Hematopoietic multipotent progenitor cell treated with erythropoietin and hydrocortisone succinate and interleukin-3 and kit ligand, for 8 days (in vitro differentiated cells): ENCODE measurements around the gene MCTP1.

ENCODE experiments used
- DNase-seq: peaks from one replicate; pipeline ENCODE4 v3.0.0-alpha.2; 2015

MCTP1 gene

GRCh38 chr5:94928891-94929290 is 356.0 kb downstream of the MCTP1 start:
- DNase-seq, result no peak

DNA sequence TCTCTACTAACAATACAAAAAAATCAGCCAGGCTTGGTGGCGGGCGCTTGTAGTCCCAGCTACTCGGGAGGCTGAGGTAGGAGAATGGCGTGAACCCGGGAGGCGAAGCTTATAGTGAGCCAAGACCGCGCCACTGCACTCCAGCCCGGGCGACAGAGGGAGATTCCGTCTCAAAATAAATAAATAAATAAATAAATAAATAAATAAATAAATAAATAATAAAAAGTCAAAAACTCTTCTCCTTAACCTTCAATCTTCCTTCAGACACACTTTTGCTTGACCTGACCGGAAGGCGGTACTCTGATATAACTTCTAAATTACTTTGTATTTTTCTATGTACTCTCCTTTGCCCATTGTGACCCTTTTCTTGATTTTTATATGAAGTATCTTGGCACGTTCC is 364.3 kb downstream of the MCTP1 start:
- no peak for DNase-seq

GRCh38 chr5:94916619-94917018 is 368.3 kb downstream of the MCTP1 start:
- no peak for DNase-seq

DNA sequence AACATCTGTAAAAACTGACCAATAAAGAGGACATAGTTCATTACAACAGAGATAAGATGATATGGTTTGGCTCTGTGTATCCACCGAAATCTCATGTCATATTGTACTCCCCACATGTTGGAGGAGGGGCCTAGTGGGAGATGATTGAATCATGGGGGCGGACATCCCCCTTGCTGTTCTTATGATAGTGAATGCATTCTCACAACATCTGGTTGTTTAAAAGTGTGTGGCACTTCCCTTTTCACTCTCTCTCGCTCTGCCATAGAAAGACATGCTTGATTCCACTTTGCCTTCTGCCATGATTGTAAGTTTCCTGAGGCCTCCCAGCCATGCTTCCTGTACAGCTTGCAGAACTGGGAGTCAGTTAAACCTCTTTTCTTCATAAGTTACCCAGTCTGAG is 373.6 kb downstream of the MCTP1 start:
- DNase-seq, result peak; percentile 43

- peak; percentile 67 for DNase-seq
Measured at GRCh38 chr5:94910721-94911120, 374.2 kb downstream of the MCTP1 start.

- DNase-seq, result peak; percentile 61
Measured at GRCh38 chr5:94908889-94909480, 375.9 kb downstream of the MCTP1 start.

- DNase-seq, result no peak
Measured at GRCh38 chr5:94906750-94907149, 378.1 kb downstream of the MCTP1 start.

DNA sequence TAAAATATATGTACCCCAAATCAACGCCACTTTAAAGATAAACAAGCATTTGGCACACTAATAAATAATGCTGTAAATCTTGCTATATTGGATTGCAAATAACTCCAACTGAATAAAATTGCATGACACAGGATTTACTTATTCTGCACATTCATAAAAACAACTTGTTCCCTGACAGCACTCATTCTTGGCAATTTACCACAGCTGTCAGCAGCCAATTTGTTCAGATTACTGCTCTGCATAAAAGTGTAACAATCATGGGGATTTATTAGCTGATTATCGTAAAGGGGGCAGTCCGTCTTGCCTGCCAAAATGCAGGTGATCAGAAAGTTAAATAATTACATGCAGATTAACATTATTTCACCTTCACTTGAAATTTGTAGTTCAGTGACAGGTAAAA is 381.2 kb downstream of the MCTP1 start:
- DNase-seq, result no peak

GRCh38 chr5:94901191-94901979 is 383.5 kb downstream of the MCTP1 start:
- DNase-seq, result no peak

DNA sequence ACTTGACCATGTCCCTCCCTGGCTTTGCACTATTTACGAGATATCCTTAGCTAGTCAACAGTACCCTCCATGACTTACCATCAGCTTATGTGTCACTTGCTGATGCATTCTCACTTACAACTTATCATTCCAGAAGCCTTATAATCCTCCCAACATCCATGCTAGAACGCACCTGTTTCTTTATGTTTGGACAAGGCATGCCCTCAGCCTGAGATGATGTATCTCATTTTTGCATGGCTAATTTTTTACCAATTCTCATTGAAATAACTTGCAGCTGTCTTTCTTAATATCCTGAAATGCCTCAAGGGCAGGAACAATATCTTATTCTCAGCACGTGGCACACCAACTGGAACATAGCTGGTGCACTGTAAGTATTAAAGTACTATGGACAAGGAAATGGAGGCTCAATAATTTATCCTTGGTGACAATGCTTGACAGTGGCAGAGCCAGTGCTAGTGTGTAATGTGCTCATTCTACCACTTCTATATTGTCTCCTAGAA is 384.8 kb downstream of the MCTP1 start:
- no peak for DNase-seq

- DNase-seq, result peak; percentile 20
Measured at GRCh38 chr5:94893412-94894135, 391.3 kb downstream of the MCTP1 start.

- DNase-seq, result no peak
Measured at GRCh38 chr5:94891972-94892371, 392.9 kb downstream of the MCTP1 start.

GRCh38 chr5:94891565-94891964 is 393.3 kb downstream of the MCTP1 start:
- DNase-seq, result no peak

GRCh38 chr5:94890907-94891306 is 394.0 kb downstream of the MCTP1 start:
- no peak for DNase-seq

- DNase-seq, result no peak
Measured at GRCh38 chr5:94888674-94889073, 396.2 kb downstream of the MCTP1 start.

GRCh38 chr5:94885931-94886330 is 399.0 kb downstream of the MCTP1 start:
- DNase-seq, result no peak

GRCh38 chr5:94884311-94884710 is 400.6 kb downstream of the MCTP1 start:
- no peak for DNase-seq

GRCh38 chr5:94872526-94872925 is 412.4 kb downstream of the MCTP1 start:
- DNase-seq, result no peak

DNA sequence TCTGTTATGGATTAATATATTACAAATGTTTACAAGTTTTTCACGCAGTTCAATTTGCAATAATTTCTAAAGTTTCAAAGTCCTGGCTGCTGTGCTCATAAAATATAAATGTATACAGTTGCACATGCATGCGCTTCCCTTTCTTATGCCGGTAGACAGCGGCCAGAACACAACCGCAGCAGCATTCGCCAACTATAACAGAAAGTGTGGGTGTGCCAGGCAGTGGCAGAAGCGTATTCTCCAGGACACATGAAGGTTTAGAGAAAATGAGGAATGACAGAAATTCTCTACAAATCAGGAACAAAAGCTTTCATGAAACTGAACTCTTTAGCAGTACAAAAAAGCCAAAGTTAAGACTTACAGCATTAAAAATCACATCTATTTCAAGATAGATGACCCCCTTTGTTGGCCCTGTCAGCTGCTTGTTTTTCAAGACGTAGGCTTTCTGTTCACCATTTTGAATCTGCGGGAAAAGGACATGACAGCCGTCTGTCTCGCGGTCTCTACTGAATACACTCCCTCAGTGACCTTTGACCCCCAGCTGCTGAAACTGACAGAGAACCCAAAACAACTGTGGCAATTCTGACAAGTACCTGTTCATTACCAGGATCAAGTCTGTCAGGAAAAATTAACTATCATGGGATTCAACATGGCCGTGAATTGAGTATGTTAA is 414.2 kb downstream of the MCTP1 start:
- DNase-seq, result no peak

GRCh38 chr5:94869921-94870320 is 415.0 kb downstream of the MCTP1 start:
- DNase-seq, result no peak

DNA sequence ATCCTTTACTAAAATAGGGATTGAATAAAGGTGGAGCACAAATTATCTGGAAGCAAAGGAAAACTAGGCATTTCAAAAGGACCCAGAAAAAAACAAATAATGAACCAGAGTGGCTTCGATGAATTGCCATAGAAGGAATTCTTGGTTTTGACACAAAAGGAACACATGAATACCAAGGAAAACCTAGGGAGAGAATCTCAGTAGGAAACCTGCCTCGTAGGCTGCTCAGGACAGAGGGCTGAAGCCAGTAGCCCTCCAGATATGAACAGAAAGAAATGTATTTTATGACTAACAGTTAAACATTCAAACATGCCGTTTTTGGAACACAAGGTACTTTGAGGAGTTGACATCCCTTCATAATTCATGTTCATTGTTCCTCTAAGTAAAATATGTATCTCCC is 420.9 kb downstream of the MCTP1 start:
- no peak for DNase-seq

DNA sequence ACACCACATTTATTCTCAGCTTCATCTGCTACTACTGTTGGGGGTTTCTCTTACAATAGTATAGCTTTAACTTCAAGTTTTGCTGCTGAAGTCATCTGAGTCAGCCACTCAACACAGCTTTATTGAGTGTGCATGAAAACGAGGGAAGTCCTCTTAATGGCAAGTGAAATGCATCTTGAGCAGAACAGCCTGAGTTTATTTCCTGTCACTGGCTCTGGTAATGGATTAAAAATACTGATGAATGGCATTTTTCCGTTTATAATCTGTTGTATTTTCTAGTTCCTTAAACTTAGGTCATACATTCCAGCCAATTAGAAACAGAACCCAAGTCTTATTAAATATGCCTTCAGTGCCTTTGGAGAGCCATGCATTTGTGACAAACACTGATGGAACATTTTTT is 427.8 kb downstream of the MCTP1 start:
- DNase-seq, result no peak

GRCh38 chr5:94856257-94856800 is 428.6 kb downstream of the MCTP1 start:
- DNase-seq, result no peak
